SHP77 (cell line): ENCODE measurements around the gene MAGEA6.
"Not testable (repeated sequence)": the region's sequence is repeated elsewhere in the genome, so short reads cannot be mapped to it uniquely, and the experiment has no call there.

ENCODE experiments used
- DNase-seq, 2 experiments: peaks; one replicate each; lab custom pipeline; 2025; lab: John Stamatoyannopoulos, UW

MAGEA6 gene

GRCh38 chrX:152734143-152734858, 35.2 kb downstream of the MAGEA6 start:
- not testable (repeated sequence) for DNase-seq

- DNase-seq, result peak; percentile 74 to 85
Measured at GRCh38 chrX:152733261-152733975, 36.1 kb downstream of the MAGEA6 start, which contains the start of the genes CSAG1 and MAGEA12. TSS of gene CSAG1 (minus strand) at chrX:152733721. CDS start at chrX:152732460, 1,261 bp downstream. TSS of gene MAGEA12 (plus strand) at chrX:152733757. CDS start at chrX:152736162, 2,405 bp downstream.

DNA sequence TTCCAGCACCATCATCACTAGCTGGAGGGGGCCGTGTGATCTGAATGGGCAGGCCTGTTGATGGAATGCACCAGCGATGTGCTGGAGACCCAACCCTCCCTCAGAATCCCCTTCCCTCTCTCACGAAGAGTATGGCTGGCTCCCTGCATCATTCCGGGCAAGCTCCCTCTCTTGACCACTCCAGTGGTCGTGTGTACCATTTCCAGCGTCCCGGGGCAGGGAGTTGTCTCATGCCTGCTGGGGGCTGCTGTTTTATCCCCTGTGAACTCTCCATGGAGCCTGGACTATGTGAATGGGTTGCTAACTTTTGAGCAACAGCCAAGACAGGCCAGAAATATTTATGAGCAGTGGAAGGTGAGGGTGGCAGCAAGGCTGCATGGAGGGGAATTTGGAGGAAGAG, 44.1 kb downstream of the MAGEA6 start:
- no peak for DNase-seq
